ENCODE measurements around the gene SRP9.
"Not testable (repeated sequence)": the region's sequence is repeated elsewhere in the genome, so short reads cannot be mapped to it uniquely, and the experiment has no call there.

The SRP9 gene

GRCh38 chr1:225774281-225775147, 3.1 kb upstream of the SRP9 start:
- no peak for DNase-seq (ENCODE audit: low read depth in 3 of 3, low spot score in 1 of 3)

GRCh38 chr1:225776294-225776693, 1.3 kb upstream of the SRP9 start:
- DNase-seq (ENCODE audit: low read depth in 3 of 3, low spot score in 1 of 3), result no peak

- DNase-seq (ENCODE audit: low read depth in 3 of 3, low spot score in 1 of 3), result no peak
These were observed 506 bp upstream of the SRP9 start for GRCh38 chr1:225777058-225777582.

GRCh38 chr1:225778337-225778669, 677 bp downstream of the SRP9 start:
- no peak for DNase-seq (ENCODE audit: low read depth in 3 of 3, low spot score in 1 of 3)

GRCh38 chr1:225779165-225779564, 1.5 kb downstream of the SRP9 start:
- DNase-seq (ENCODE audit: low read depth in 3 of 3, low spot score in 1 of 3), result not testable (repeated sequence)

GRCh38 chr1:225780134-225780533, 2.5 kb downstream of the SRP9 start:
- DNase-seq (ENCODE audit: low read depth in 3 of 3, low spot score in 1 of 3), result no peak

GRCh38 chr1:225780630-225781029, 3.0 kb downstream of the SRP9 start:
- DNase-seq (ENCODE audit: low read depth in 3 of 3, low spot score in 1 of 3), result no peak

- not testable (repeated sequence) for DNase-seq (ENCODE audit: low read depth in 3 of 3, low spot score in 1 of 3)
These were observed 11.5 kb downstream of the SRP9 start for GRCh38 chr1:225789142-225789541.

GRCh38 chr1:225794954-225795353, 17.3 kb downstream of the SRP9 start:
- DNase-seq (ENCODE audit: low read depth in 3 of 3, low spot score in 1 of 3), result no peak

- DNase-seq (ENCODE audit: low read depth in 3 of 3, low spot score in 1 of 3), result not testable (repeated sequence)
These were observed 18.5 kb downstream of the SRP9 start for GRCh38 chr1:225796097-225796496.

- DNase-seq (ENCODE audit: low read depth in 3 of 3, low spot score in 1 of 3), result not testable (repeated sequence)
These were observed 23.5 kb downstream of the SRP9 start for GRCh38 chr1:225801146-225801545.

- DNase-seq (ENCODE audit: low read depth in 3 of 3, low spot score in 1 of 3), result no peak
These were observed 28.6 kb downstream of the SRP9 start for GRCh38 chr1:225806249-225806648.

GRCh38 chr1:225806736-225807135, 29.1 kb downstream of the SRP9 start:
- not testable (repeated sequence) for DNase-seq (ENCODE audit: low read depth in 3 of 3, low spot score in 1 of 3)

GRCh38 chr1:225808136-225808535, 30.5 kb downstream of the SRP9 start:
- no peak for DNase-seq (ENCODE audit: low read depth in 3 of 3, low spot score in 1 of 3)

GRCh38 chr1:225809842-225810578, 32.4 kb downstream of the SRP9 start, which contains the start of gene EPHX1:
Gene EPHX1, plus strand, starts transcription at chr1:225810124. Its CDS starts 18,606 bp downstream, at chr1:225828730.
- peak; percentile 2 to 50 (median 5) for DNase-seq (ENCODE audit: low read depth in 3 of 3, low spot score in 1 of 3)

- not testable (repeated sequence) for DNase-seq (ENCODE audit: low read depth in 3 of 3, low spot score in 1 of 3)
These were observed 33.2 kb downstream of the SRP9 start for GRCh38 chr1:225810579-225811538.

- DNase-seq (ENCODE audit: low read depth in 3 of 3, low spot score in 1 of 3), result no peak
These were observed 34.2 kb downstream of the SRP9 start for GRCh38 chr1:225811622-225812487.

GRCh38 chr1:225812488-225813213, 35.0 kb downstream of the SRP9 start:
- DNase-seq (ENCODE audit: low read depth in 3 of 3, low spot score in 1 of 3), result no peak

All from stimulated activated CD4-positive, alpha-beta T cell treated with anti-CD3 and anti-CD28 coated beads, TNF-alpha, amount 100 ng/mL, for 1 hour (primary cell).